Measurements from ENCODE around the gene C18orf54. TPM values are rescaled to one million over a fixed set of nuclear protein-coding genes. Genes with fewer than 3 reads are reported as not detected.

The C18orf54 gene
- total and polyA plus RNA-seq, 2 of the 4 experiments (the other 2 are of a cell fraction) = 2.2 to 3.0 TPM

GRCh38 chr18:54416436-54416835 lies 58.7 kb downstream of the C18orf54 start:
- Histone ChIP-seq H3K9ac (ENCODE audit: low read depth, low read length) (no peak overlapping the region), H2AK5ac (ENCODE audit: low read depth, low read length) (no peak overlapping the region), H2AFZ (replicated peaks; ENCODE audit: low read length, poor library complexity) (no peak overlapping the region), H3K18ac (ENCODE audit: low read depth, low read length) (no peak overlapping the region), H3K4me2 (ENCODE audit: low read depth, low read length) (no peak overlapping the region), H2BK15ac (ENCODE audit: low read depth, low read length) (no peak overlapping the region), H3K9me1 (ENCODE audit: insufficient read depth, low read length) (no peaks in the 10 kb centered on the region), H3K9me3 (ENCODE audit: control insufficient read depth, insufficient read depth, low read length) (no peaks in the 10 kb centered on the region), H3K56ac (ENCODE audit: extremely low read depth, insufficient read depth, low read length) (no peak overlapping the region), H2BK5ac (ENCODE audit: low read depth, low read length, poor library complexity, severe bottlenecking) (no peak overlapping the region), H3K4me1 (ENCODE audit: control insufficient read depth, insufficient read depth, low read length) (no peaks in the 10 kb centered on the region), H3K23ac (ENCODE audit: low read depth, low read length) (no peak overlapping the region), H2AK9ac (replicated peaks; ENCODE audit: low read depth, low read length, poor library complexity) (no peak overlapping the region), H3K4ac (ENCODE audit: low read depth, low read length) (no peak overlapping the region), H3K79me1 (ENCODE audit: low read depth in 1 of 2, low read length in 2 of 2) (no peaks in the 10 kb centered on the region), H4K91ac (ENCODE audit: insufficient read depth, low read depth, low read length) (no peak overlapping the region), H3K27ac (ENCODE audit: insufficient read depth, low read length) (no peak overlapping the region), H4K5ac (ENCODE audit: low read depth, low read length) (no peak overlapping the region), H3K27me3 (ENCODE audit: control insufficient read depth, insufficient read depth, low read length) (no peaks in the 10 kb centered on the region), H2BK120ac (ENCODE audit: low read depth, low read length) (no peak overlapping the region), H3K4me3 (ENCODE audit: insufficient read depth, low read depth, low read length) (no peak overlapping the region), H2BK20ac (ENCODE audit: low read depth, low read length) (no peak overlapping the region), H4K20me1 (ENCODE audit: insufficient read depth, low read length) (no peaks in the 10 kb centered on the region), H3K36me3 (ENCODE audit: control insufficient read depth, insufficient read depth, low read length) (no peaks in the 10 kb centered on the region), H4K8ac (ENCODE audit: low read depth in 2 of 2, low read length in 2 of 2) (no peak overlapping the region), H3K14ac (replicated peaks; ENCODE audit: low read depth, low read length) (no peak overlapping the region)
- TF ChIP-seq RFX5 (IDR thresholded peaks at IDR 0.05; ENCODE audit: low read depth, low read length) (no peak), CTCF (conservative IDR thresholded peaks at IDR 0.05; ENCODE audit: low read depth, low read length) (0 out of 2 replicates have a peak, but pooled peaks have one; percentile 9)
- WGBS, 2 experiments (ENCODE audit: extremely low coverage in 2 of 2, insufficient read length in 1 of 2) = no CpG with 5 or more reads among the region's 3 CpGs
- dilution Hi-C loops (cut with HindIII; ENCODE audit: low sequenced_read_pairs, unreplicated experiment) = no loop called here
- DNase-seq (peak; percentile 46), ATAC-seq (ENCODE audit: low read depth) (peak; percentile 68)
- ChIA-PET CTCF (interaction anchor here (0.7 kb wide), 1 partner anchor 28 kb away, joined by 3 read pairs; no protein-coding TSS in a partner anchor), POLR2A (ENCODE audit: unreplicated experiment) (no interaction called here)
- in situ Hi-C loops (cut with MboI; ENCODE audit: low sequenced_read_pairs) = no loop called here
- intact Hi-C loops (cut with micrococcal nuclease) = no loop called here
- BruUV-seq (replicated peaks) = no TSS peak
